ENCODE data around the gene S100A5. TPM values are rescaled to one million over a fixed set of nuclear protein-coding genes. Genes with fewer than 3 reads are reported as not detected.
"Not testable (repeated sequence)": the region's sequence is repeated elsewhere in the genome, so short reads cannot be mapped to it uniquely, and the experiment has no call there.

The S100A5 gene
- total RNA-seq, 3 donors from 2014 or later = not detected

DNA sequence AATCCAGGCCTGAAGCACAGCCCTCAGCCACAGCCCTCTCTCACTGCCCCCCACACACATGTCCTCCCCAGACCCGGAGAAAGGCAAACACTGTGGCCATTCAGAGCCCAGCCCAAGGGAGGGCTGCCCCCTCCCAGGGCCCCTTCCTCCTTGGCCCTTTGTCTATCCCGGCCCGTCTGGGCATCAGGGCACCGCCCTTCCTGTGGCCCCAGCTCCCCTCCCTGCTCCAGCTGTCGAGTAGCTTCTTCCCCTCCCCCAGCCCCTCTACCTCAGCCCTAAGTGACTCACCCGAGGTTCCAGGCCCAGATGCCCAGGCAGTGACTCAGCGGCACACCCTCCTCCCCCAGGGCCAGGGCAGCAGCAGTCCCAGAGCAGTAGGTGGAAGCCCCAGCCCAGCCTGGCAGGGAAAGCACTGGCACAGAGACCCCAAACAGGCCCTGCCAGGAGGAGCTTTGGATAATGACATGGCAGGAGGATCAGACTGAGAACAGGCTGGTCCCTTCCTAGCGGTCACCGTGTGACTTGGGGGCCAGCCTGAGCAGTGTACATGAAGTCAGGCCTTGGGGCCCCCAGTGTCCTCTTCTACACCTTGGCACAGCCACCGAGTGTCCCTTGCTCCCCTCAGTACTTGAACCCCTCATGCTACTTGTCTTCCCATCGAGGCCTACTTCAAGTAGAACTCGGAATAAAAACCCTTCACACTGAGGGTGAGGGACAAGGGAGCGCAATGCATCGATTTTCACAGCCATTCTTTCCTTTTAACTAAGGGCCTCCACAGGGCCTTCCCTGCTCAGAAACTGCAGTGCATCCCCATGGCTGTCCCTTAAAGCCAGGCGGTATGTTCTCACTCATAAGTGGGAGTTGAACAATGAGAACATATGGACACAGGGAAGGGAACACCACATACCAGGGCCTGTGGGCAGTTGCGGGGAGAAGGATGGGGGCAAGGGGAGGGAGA lies 26.0 kb upstream of the S100A5 start:
- H3K4me1 ChIP-seq = peaks cover 11 to 25% of the 10 kb centered on the region in 2 donors
- H3K4me3 ChIP-seq = peak overlapping the region in 1 of 3 donors; percentile 13

DNA sequence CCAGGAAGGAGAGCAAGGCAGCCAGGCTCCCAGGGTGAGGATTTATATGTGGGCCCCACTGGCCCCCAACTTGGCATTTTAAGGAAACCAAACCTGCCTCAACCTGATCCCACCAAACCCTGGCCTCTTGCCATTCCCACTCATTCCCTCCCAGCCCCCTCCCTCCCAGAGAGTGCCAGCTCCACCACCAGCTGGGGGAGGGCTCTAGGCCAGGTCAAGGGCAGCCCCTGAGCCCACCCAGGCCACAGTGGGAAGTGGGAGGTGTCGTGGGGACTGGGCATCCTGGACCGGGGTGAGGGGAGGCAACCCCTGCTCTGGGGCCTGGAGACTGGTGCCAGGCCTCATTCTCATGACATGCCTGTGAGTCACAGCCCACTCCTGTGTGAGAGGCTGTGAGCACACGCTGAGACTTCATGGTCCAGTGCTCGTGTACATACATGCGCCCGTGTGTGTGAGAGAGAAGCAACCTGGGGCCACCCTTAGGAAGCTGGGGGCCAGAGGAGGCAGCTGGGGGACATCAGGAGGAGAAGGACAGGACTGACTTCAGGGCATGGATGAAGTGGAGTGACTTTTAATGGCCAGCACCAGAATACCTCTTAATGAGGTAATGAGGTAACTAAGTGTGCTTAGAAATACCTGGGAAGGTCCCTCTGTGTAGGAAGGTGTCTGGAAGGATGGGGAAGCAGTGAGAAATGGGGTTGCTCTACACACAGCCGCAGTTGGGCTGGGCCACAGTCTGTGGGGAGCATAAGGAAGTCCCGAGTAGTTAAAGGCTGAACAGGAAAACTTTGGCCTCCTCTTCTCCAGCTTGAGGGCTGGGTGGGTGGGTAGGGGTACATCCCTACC lies 25.0 kb upstream of the S100A5 start, which contains the start of gene S100A2:
S100A2 (minus strand) TSS at position 316 of the 846 bp plus-strand sequence. CDS start 1,967 bp downstream, outside the sequence.
- DNase-seq (ENCODE audit: low spot score in 2 of 2) = peak in 1 of 2 donors; percentile 49
- TF ChIP-seq, protein P1, sequence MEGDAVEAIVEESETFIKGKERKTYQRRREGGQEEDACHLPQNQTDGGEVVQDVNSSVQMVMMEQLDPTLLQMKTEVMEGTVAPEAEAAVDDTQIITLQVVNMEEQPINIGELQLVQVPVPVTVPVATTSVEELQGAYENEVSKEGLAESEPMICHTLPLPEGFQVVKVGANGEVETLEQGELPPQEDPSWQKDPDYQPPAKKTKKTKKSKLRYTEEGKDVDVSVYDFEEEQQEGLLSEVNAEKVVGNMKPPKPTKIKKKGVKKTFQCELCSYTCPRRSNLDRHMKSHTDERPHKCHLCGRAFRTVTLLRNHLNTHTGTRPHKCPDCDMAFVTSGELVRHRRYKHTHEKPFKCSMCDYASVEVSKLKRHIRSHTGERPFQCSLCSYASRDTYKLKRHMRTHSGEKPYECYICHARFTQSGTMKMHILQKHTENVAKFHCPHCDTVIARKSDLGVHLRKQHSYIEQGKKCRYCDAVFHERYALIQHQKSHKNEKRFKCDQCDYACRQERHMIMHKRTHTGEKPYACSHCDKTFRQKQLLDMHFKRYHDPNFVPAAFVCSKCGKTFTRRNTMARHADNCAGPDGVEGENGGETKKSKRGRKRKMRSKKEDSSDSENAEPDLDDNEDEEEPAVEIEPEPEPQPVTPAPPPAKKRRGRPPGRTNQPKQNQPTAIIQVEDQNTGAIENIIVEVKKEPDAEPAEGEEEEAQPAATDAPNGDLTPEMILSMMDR (IDR thresholded peaks at IDR 0.05) = no peak
- TF ChIP-seq POLR2AphosphoS5 (IDR thresholded peaks at IDR 0.05) = peak in 2 of 3 donors; percentile 22 to 52
- Histone ChIP-seq H3K36me3 (no peaks in the 10 kb centered on the region), H3K9me3 (no peaks in the 10 kb centered on the region), H3K4me3 (peak within 1 kb of the TSS in 1 of 3 donors; percentile 13), H3K27me3 (no peaks in the 10 kb centered on the region), H3K4me1 (peaks cover 11 to 25% of the 10 kb centered on the region in 2 donors), H3K27ac (peak within 1 kb of the TSS; percentile 99)
- intact Hi-C loops (cut with DNase I; ENCODE audit: low total_unique reads) = loop anchor here (2.0 kb wide), 1 partner anchor 35 kb away; no protein-coding TSS in a partner anchor

More for the DNA sequence above, 26.0 kb upstream of the S100A5 start:
- TF ChIP-seq, protein P1 (IDR thresholded peaks at IDR 0.05) = peak in 1 of 3 donors; percentile 17
- no peak for TF ChIP-seq POLR2A (IDR thresholded peaks at IDR 0.05)
- TF ChIP-seq POLR2AphosphoS5 (IDR thresholded peaks at IDR 0.05) = peak; percentile 72 to 95 (median 87)
- Histone ChIP-seq H3K36me3 (no peaks in the 10 kb centered on the region), H3K27ac (peak overlapping the region; percentile 99), H3K9me3 (no peaks in the 10 kb centered on the region), H3K27me3 (no peaks in the 10 kb centered on the region)
- intact Hi-C loops (cut with DNase I; ENCODE audit: low total_unique reads) = no loop called here
- DNase-seq (ENCODE audit: low spot score in 2 of 2) = peak; percentile 96 to 98

DNA sequence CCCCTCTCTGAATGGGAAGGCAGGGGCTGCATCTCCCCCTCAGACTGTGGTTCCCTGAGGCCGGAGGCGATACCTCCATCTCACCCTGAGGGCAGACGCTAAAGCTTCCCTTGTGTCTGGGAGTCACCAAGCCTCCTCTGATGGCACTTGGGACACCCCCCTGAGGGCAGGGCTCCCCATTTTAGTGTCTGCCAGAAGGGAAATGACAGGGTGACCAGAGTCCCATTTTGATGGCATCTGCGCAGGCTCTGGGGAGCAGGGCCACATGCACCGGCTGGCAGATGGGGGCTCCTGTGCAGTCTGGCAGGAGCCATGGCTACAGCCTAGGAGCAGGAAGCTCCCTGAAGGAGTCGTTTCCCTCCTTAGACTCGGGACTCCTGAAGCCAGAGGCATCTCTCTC lies 23.3 kb upstream of the S100A5 start:
- intact Hi-C loops (cut with DNase I; ENCODE audit: low total_unique reads) = loop anchor here (2.0 kb wide), 1 partner anchor 33 kb away; no protein-coding TSS in a partner anchor
- peaks cover 11 to 25% of the 10 kb centered on the region in 2 donors for H3K4me1 ChIP-seq
- TF ChIP-seq POLR2AphosphoS5 (IDR thresholded peaks at IDR 0.05) (no peak), POLR2A (IDR thresholded peaks at IDR 0.05) (no peak)
- TF ChIP-seq, protein P1 (IDR thresholded peaks at IDR 0.05) = no peak
- no peak for DNase-seq (ENCODE audit: low spot score in 2 of 2)
- peak overlapping the region in 1 of 2 donors; percentile 38 for H3K27ac ChIP-seq
- no peaks in the 10 kb centered on the region for H3K9me3 ChIP-seq
- H3K27me3 ChIP-seq = no peaks in the 10 kb centered on the region
- no peak overlapping the region for H3K4me3 ChIP-seq
- no peaks in the 10 kb centered on the region for H3K36me3 ChIP-seq

DNA sequence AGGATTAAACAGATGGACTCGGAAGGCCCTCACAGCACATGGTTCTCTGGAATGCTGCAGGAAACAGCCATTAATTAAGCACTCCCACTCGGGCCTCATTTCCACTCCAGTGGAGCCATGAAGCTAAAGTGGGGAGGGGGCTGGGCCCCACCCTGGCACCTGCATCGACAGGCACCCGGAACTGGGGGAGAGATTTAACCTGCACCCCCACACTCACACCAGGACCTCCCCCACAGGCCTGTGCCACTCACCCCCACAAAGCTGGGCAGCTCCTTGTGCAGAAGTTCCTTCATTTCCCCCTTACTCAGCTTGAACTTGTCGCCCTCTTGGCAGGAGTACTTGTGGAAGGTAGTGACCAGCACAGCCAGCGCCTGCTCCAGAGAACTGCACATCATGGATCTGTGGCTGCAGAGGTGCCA lies 22.8 kb upstream of the S100A5 start:
- no peak for DNase-seq (ENCODE audit: low spot score in 2 of 2)
- intact Hi-C loops (cut with DNase I; ENCODE audit: low total_unique reads) = no loop called here
- Histone ChIP-seq H3K27ac (no peak overlapping the region), H3K36me3 (no peaks in the 10 kb centered on the region), H3K4me3 (no peak overlapping the region), H3K27me3 (no peaks in the 10 kb centered on the region), H3K4me1 (peaks cover 11 to 25% of the 10 kb centered on the region in 2 donors), H3K9me3 (no peaks in the 10 kb centered on the region)
- TF ChIP-seq POLR2AphosphoS5 (IDR thresholded peaks at IDR 0.05) (no peak), POLR2A (IDR thresholded peaks at IDR 0.05) (no peak)
- TF ChIP-seq, protein P1 (IDR thresholded peaks at IDR 0.05) = no peak

DNA sequence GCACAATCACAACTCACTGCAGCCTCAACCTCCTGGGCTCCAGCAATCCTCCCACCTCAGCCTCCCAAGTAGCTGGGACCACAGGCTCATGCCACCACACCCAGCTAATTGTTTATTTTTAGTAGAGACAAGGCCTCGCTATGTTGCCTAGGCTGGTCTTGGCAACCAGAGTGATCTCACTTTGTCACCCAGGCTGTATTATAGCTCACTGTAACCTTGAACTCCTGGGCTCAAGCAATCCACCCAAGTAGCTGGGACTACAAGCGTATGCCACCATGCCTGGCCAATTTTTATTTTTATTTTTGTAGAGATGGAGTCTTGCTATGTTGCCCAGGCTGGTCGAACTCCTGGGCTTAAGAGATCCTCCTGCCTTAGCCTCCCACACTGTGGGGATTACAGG lies 21.3 kb upstream of the S100A5 start:
- H3K36me3 ChIP-seq; intact Hi-C loops (cut with DNase I; ENCODE audit: low total_unique reads); H3K27ac ChIP-seq; DNase-seq (ENCODE audit: low spot score in 2 of 2); H3K9me3 ChIP-seq; H3K4me3 ChIP-seq; H3K27me3 ChIP-seq: not testable (repeated sequence)
- H3K4me1 ChIP-seq = peaks cover 11 to 12% of the 10 kb centered on the region in 2 donors

All from breast epithelium (tissue), 4 donors.